Panc1 (cell line): ENCODE measurements around the gene CNTN3.

Experiments
- POLR2AphosphoS5 ChIP-seq: IDR thresholded peaks from 2 replicates; pipeline ENCODE4 v1.6.1; 2012; ENCODE audit warnings: mild to moderate bottlenecking, low read depth, low read length, moderate library complexity
- REST ChIP-seq, 2 experiments: IDR thresholded peaks; 2 replicates each; pipeline ENCODE4 v1.6.1; 2011 to 2012; ENCODE audit warnings: low read depth in 2 of 2, control low read depth in 1 of 2, low read length in 1 of 2, mild to moderate bottlenecking in 1 of 2, moderate library complexity in 1 of 2; ENCODE audit not compliant: insufficient read depth in 1 of 2
- SIN3A ChIP-seq: IDR thresholded peaks from 2 replicates; pipeline ENCODE4 v1.6.1; 2012; ENCODE audit warnings: low read depth, mild to moderate bottlenecking, low read length, moderate library complexity, borderline replicate concordance; ENCODE audit not compliant: insufficient read depth
- TCF7L2 ChIP-seq: IDR thresholded peaks from 2 replicates; pipeline ENCODE4 v1.6.1; 2011; ENCODE audit warnings: mild to moderate bottlenecking, low read depth, low read length, inconsistent platforms
- TF ChIP-seq, protein P1 (sequence below): fragments of 450-650 bp; IDR thresholded peaks from 2 replicates; pipeline ENCODE4 v1.5.1; 2017; ENCODE audit warnings: mild to moderate bottlenecking

- TF ChIP-seq, protein P1, sequence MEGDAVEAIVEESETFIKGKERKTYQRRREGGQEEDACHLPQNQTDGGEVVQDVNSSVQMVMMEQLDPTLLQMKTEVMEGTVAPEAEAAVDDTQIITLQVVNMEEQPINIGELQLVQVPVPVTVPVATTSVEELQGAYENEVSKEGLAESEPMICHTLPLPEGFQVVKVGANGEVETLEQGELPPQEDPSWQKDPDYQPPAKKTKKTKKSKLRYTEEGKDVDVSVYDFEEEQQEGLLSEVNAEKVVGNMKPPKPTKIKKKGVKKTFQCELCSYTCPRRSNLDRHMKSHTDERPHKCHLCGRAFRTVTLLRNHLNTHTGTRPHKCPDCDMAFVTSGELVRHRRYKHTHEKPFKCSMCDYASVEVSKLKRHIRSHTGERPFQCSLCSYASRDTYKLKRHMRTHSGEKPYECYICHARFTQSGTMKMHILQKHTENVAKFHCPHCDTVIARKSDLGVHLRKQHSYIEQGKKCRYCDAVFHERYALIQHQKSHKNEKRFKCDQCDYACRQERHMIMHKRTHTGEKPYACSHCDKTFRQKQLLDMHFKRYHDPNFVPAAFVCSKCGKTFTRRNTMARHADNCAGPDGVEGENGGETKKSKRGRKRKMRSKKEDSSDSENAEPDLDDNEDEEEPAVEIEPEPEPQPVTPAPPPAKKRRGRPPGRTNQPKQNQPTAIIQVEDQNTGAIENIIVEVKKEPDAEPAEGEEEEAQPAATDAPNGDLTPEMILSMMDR: no peak
- no peak for TF ChIP-seq TCF7L2
- TF ChIP-seq SIN3A: no peak
- no peak for TF ChIP-seq REST (IDR thresholded peaks at IDR 0.05; ENCODE audit: insufficient read depth in 1 of 2, low read depth in 2 of 2, low read length in 1 of 2)
- no peak for TF ChIP-seq POLR2AphosphoS5
Measured at GRCh38 chr3:74613521-74614106, 845 bp downstream of the CNTN3 start.
